HepG2 (cell line): Measurements from ENCODE around the gene TACC3. TPM values are rescaled to one million over a fixed set of nuclear protein-coding genes. Genes with fewer than 3 reads are reported as not detected.

Experiments
- SUZ12 ChIP-seq: fragments of 150-350 bp; IDR thresholded peaks from 2 replicates; pipeline ENCODE4 v1.6.1; 2014; ENCODE audit warnings: low read depth, low read length
- ZNF556 ChIP-seq: sonication (generic); formaldehyde crosslinking; IDR thresholded peaks from 2 replicates; pipeline ENCODE4 v1.4.0; 2020; ENCODE audit warnings: mild to moderate bottlenecking, missing genetic modification reagents, borderline replicate concordance
- polyA plus RNA-seq, 8 experiments: library from polyadenylated mRNA; depleted of rRNA in 3 of 8; stranded (reverse) in 7 of 8; unstranded in 1 of 8; fragments of >200 nt; fragmentation: Illumina TruSeq in 4 of 8; extraction: Trizol in 4 of 8; gene quantifications; 2 replicates each; pipeline versions ENCODE4 v1.2.1 to v1.2.3, GENCODE V29; 2011 to 2016; ENCODE audit warnings: low read depth in 4 of 8, missing spikeins in 1 of 8, mixed read lengths in 1 of 8; ENCODE audit not compliant: insufficient read depth in 1 of 8
- total RNA-seq, 5 experiments: library from RNA; depleted of rRNA; stranded (reverse); fragments of >200 nt; fragmentation: Illumina TruSeq; extraction: Trizol; gene quantifications; 2 replicates each; pipeline ENCODE4 v1.2.3, GENCODE V29; 2016; ENCODE audit warnings: low read depth in 1 of 5
- TF ChIP-seq, protein P1 (sequence below): sonication (generic); formaldehyde crosslinking; IDR thresholded peaks from 2 replicates; pipeline ENCODE4 v1.4.0; 2020; ENCODE audit warnings: mild to moderate bottlenecking, missing genetic modification reagents, borderline replicate concordance
- TF ChIP-seq, protein P2 (sequence below), 2 experiments: fragments of 450-650 bp in 1 of 2; sonication (generic) in 1 of 2; formaldehyde crosslinking in 1 of 2; IDR thresholded peaks; 2 replicates each; pipeline versions ENCODE4 v1.6.1 to v1.8.0; 2016 to 2022; ENCODE audit warnings: antibody characterized with exemption in 1 of 2, mild to moderate bottlenecking in 1 of 2, missing genetic modification reagents in 1 of 2
- TF ChIP-seq, protein P3 (sequence below): sonication (generic); formaldehyde crosslinking; IDR thresholded peaks from 2 replicates; pipeline ENCODE4 v1.4.0; 2020; ENCODE audit warnings: missing genetic modification reagents
- TF ChIP-seq, protein P4 (sequence below): sonication (generic); formaldehyde crosslinking; IDR thresholded peaks from 2 replicates; pipeline ENCODE4; 2020; ENCODE audit warnings: missing genetic modification reagents, mild to moderate bottlenecking, borderline replicate concordance
- TF ChIP-seq, protein P5 (sequence below): sonication (generic); formaldehyde crosslinking; IDR thresholded peaks from 2 replicates; pipeline ENCODE4 v1.8.0; 2022; ENCODE audit warnings: missing genetic modification reagents, mild to moderate bottlenecking, moderate library complexity, borderline replicate concordance

Gene TACC3
- total and polyA plus RNA-seq, 2 of the 13 experiments (the other 11 are each of a cell fraction or from before 2014, with no cell fraction given) = 20.3 to 21.2 TPM

DNA sequence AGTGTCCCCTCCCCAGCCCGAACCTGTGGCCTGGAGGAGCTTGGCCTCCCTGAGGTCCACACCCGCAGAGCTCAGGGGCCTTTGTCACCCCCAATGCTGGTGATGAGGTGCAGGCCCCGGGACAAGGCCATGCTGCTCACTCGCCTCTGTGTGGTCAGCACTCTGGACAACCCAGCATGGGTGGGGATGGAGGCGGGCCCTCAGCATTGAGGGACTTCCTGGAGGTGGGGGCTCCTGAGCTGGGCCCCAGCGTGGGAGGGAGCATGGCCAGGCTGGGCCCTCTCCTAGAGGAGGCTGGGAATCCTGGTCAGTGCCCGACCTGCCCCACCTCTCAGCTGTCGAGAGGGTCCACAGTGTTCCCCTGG is 30.6 kb downstream of the TACC3 start (continued):
- TF ChIP-seq, protein P1, sequence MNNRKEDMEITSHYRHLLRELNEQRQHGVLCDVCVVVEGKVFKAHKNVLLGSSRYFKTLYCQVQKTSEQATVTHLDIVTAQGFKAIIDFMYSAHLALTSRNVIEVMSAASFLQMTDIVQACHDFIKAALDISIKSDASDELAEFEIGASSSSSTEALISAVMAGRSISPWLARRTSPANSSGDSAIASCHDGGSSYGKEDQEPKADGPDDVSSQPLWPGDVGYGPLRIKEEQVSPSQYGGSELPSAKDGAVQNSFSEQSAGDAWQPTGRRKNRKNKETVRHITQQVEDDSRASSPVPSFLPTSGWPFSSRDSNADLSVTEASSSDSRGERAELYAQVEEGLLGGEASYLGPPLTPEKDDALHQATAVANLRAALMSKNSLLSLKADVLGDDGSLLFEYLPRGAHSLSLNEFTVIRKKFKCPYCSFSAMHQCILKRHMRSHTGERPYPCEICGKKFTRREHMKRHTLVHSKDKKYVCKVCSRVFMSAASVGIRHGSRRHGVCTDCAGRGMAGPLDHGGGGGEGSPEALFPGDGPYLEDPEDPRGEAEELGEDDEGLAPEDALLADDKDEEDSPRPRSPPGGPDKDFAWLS (CRISPR knock-in tag) = no peak
- TF ChIP-seq, protein P2, sequence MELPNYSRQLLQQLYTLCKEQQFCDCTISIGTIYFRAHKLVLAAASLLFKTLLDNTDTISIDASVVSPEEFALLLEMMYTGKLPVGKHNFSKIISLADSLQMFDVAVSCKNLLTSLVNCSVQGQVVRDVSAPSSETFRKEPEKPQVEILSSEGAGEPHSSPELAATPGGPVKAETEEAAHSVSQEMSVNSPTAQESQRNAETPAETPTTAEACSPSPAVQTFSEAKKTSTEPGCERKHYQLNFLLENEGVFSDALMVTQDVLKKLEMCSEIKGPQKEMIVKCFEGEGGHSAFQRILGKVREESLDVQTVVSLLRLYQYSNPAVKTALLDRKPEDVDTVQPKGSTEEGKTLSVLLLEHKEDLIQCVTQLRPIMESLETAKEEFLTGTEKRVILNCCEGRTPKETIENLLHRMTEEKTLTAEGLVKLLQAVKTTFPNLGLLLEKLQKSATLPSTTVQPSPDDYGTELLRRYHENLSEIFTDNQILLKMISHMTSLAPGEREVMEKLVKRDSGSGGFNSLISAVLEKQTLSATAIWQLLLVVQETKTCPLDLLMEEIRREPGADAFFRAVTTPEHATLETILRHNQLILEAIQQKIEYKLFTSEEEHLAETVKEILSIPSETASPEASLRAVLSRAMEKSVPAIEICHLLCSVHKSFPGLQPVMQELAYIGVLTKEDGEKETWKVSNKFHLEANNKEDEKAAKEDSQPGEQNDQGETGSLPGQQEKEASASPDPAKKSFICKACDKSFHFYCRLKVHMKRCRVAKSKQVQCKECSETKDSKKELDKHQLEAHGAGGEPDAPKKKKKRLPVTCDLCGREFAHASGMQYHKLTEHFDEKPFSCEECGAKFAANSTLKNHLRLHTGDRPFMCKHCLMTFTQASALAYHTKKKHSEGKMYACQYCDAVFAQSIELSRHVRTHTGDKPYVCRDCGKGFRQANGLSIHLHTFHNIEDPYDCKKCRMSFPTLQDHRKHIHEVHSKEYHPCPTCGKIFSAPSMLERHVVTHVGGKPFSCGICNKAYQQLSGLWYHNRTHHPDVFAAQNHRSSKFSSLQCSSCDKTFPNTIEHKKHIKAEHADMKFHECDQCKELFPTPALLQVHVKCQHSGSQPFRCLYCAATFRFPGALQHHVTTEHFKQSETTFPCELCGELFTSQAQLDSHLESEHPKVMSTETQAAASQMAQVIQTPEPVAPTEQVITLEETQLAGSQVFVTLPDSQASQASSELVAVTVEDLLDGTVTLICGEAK (IDR thresholded peaks at IDR 0.05) = no peak
- TF ChIP-seq, protein P2 (CRISPR knock-in tag; IDR thresholded peaks at IDR 0.05) = no peak
- TF ChIP-seq SUZ12 = no peak
- TF ChIP-seq, protein P3, sequence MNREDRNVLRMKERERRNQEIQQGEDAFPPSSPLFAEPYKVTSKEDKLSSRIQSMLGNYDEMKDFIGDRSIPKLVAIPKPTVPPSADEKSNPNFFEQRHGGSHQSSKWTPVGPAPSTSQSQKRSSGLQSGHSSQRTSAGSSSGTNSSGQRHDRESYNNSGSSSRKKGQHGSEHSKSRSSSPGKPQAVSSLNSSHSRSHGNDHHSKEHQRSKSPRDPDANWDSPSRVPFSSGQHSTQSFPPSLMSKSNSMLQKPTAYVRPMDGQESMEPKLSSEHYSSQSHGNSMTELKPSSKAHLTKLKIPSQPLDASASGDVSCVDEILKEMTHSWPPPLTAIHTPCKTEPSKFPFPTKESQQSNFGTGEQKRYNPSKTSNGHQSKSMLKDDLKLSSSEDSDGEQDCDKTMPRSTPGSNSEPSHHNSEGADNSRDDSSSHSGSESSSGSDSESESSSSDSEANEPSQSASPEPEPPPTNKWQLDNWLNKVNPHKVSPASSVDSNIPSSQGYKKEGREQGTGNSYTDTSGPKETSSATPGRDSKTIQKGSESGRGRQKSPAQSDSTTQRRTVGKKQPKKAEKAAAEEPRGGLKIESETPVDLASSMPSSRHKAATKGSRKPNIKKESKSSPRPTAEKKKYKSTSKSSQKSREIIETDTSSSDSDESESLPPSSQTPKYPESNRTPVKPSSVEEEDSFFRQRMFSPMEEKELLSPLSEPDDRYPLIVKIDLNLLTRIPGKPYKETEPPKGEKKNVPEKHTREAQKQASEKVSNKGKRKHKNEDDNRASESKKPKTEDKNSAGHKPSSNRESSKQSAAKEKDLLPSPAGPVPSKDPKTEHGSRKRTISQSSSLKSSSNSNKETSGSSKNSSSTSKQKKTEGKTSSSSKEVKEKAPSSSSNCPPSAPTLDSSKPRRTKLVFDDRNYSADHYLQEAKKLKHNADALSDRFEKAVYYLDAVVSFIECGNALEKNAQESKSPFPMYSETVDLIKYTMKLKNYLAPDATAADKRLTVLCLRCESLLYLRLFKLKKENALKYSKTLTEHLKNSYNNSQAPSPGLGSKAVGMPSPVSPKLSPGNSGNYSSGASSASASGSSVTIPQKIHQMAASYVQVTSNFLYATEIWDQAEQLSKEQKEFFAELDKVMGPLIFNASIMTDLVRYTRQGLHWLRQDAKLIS (CRISPR knock-in tag) = no peak
- no peak for TF ChIP-seq ZNF556 (CRISPR knock-in tag)
- TF ChIP-seq, protein P4, sequence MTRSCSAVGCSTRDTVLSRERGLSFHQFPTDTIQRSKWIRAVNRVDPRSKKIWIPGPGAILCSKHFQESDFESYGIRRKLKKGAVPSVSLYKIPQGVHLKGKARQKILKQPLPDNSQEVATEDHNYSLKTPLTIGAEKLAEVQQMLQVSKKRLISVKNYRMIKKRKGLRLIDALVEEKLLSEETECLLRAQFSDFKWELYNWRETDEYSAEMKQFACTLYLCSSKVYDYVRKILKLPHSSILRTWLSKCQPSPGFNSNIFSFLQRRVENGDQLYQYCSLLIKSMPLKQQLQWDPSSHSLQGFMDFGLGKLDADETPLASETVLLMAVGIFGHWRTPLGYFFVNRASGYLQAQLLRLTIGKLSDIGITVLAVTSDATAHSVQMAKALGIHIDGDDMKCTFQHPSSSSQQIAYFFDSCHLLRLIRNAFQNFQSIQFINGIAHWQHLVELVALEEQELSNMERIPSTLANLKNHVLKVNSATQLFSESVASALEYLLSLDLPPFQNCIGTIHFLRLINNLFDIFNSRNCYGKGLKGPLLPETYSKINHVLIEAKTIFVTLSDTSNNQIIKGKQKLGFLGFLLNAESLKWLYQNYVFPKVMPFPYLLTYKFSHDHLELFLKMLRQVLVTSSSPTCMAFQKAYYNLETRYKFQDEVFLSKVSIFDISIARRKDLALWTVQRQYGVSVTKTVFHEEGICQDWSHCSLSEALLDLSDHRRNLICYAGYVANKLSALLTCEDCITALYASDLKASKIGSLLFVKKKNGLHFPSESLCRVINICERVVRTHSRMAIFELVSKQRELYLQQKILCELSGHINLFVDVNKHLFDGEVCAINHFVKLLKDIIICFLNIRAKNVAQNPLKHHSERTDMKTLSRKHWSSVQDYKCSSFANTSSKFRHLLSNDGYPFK (CRISPR knock-in tag) = 0 out of 2 replicates have a peak, but pooled peaks have one; percentile 32
- TF ChIP-seq, protein P5, sequence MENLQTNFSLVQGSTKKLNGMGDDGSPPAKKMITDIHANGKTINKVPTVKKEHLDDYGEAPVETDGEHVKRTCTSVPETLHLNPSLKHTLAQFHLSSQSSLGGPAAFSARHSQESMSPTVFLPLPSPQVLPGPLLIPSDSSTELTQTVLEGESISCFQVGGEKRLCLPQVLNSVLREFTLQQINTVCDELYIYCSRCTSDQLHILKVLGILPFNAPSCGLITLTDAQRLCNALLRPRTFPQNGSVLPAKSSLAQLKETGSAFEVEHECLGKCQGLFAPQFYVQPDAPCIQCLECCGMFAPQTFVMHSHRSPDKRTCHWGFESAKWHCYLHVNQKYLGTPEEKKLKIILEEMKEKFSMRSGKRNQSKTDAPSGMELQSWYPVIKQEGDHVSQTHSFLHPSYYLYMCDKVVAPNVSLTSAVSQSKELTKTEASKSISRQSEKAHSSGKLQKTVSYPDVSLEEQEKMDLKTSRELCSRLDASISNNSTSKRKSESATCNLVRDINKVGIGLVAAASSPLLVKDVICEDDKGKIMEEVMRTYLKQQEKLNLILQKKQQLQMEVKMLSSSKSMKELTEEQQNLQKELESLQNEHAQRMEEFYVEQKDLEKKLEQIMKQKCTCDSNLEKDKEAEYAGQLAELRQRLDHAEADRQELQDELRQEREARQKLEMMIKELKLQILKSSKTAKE (CRISPR knock-in tag) = no peak
